Measurements from ENCODE around the gene SRCAP. TPM values are rescaled to one million over a fixed set of nuclear protein-coding genes. Genes with fewer than 3 reads are reported as not detected.

SRCAP gene
- total and polyA plus RNA-seq, 2 experiments from 2014 or later = 15.3 to 33.6 TPM

- Histone ChIP-seq H3K4me2 (no peak overlapping the region), H3K27me3 (no peaks in the 10 kb centered on the region), H3K36me3 (replicated peaks; ENCODE audit: insufficient read depth, low read depth) (peaks cover 4% of the 10 kb centered on the region), H3K9me3 (ENCODE audit: low read depth) (no peaks in the 10 kb centered on the region), H3K27ac (no peak overlapping the region), H3K4me1 (ENCODE audit: insufficient read depth) (no peaks in the 10 kb centered on the region), H3K4me3 (no peak overlapping the region), H4K20me1 (ENCODE audit: insufficient read depth, poor library complexity, severe bottlenecking) (peaks cover 9% of the 10 kb centered on the region), H2AFZ (no peak overlapping the region), H3K9me2 (replicated peaks; ENCODE audit: insufficient read depth) (no peaks in the 10 kb centered on the region), H3K79me2 (peaks cover 36% of the 10 kb centered on the region)
- WGBS (ENCODE audit: low lambda C conversion rate, missing lambda C conversion rate) = 99% methylated on average over 12 of the region's 12 CpGs
- no peak for DNase-seq (ENCODE audit: low spot score)
- TF ChIP-seq CTCF (IDR thresholded peaks at IDR 0.05; ENCODE audit: poor library complexity) (no peak), EZH2 (IDR thresholded peaks at IDR 0.05; ENCODE audit: borderline replicate concordance) (no peak), EZH2phosphoT487 (IDR thresholded peaks at IDR 0.05; ENCODE audit: low read depth, severe bottlenecking, unreplicated experiment) (no peak)
These were observed 24.9 kb downstream of the SRCAP start for GRCh38 chr16:30723725-30724355.

GRCh38 chr16:30724641-30725417, 25.9 kb downstream of the SRCAP start:
- TF ChIP-seq CTCF (IDR thresholded peaks at IDR 0.05; ENCODE audit: poor library complexity) (no peak), EZH2phosphoT487 (IDR thresholded peaks at IDR 0.05; ENCODE audit: low read depth, severe bottlenecking, unreplicated experiment) (no peak)
- peaks cover 30% of the 10 kb centered on the region for H3K79me2 ChIP-seq
- H3K9me2 ChIP-seq (replicated peaks; ENCODE audit: insufficient read depth) = no peaks in the 10 kb centered on the region
- H3K9me3 ChIP-seq (ENCODE audit: low read depth) = no peaks in the 10 kb centered on the region
- H3K4me2 ChIP-seq = no peak overlapping the region
- peaks cover 8% of the 10 kb centered on the region for H4K20me1 ChIP-seq (ENCODE audit: insufficient read depth, poor library complexity, severe bottlenecking)
- H3K27me3 ChIP-seq = no peaks in the 10 kb centered on the region
- H3K4me1 ChIP-seq (ENCODE audit: insufficient read depth) = no peaks in the 10 kb centered on the region
- H3K36me3 ChIP-seq (replicated peaks; ENCODE audit: insufficient read depth, low read depth) = peaks cover 8% of the 10 kb centered on the region
- no peak overlapping the region for H3K4me3 ChIP-seq
- H2AFZ ChIP-seq = no peak overlapping the region
- WGBS (ENCODE audit: low lambda C conversion rate, missing lambda C conversion rate) = 90% methylated on average over 22 of the region's 23 CpGs
- H3K27ac ChIP-seq = no peak overlapping the region
- DNase-seq (ENCODE audit: low spot score) = no peak

- Histone ChIP-seq H3K36me3 (replicated peaks; ENCODE audit: insufficient read depth, low read depth) (peaks cover 5% of the 10 kb centered on the region), H3K79me2 (peaks cover 25% of the 10 kb centered on the region), H3K9me2 (replicated peaks; ENCODE audit: insufficient read depth) (no peaks in the 10 kb centered on the region), H4K20me1 (ENCODE audit: insufficient read depth, poor library complexity, severe bottlenecking) (peaks cover 6% of the 10 kb centered on the region), H3K9me3 (ENCODE audit: low read depth) (no peaks in the 10 kb centered on the region), H3K27ac (no peak overlapping the region), H3K4me1 (ENCODE audit: insufficient read depth) (no peaks in the 10 kb centered on the region), H3K4me2 (no peak overlapping the region), H3K27me3 (no peaks in the 10 kb centered on the region), H3K4me3 (no peak overlapping the region), H2AFZ (no peak overlapping the region)
- TF ChIP-seq EZH2 (IDR thresholded peaks at IDR 0.05; ENCODE audit: borderline replicate concordance) = no peak
- no peak for TF ChIP-seq CTCF (IDR thresholded peaks at IDR 0.05; ENCODE audit: poor library complexity)
- no peak for TF ChIP-seq EZH2phosphoT487 (IDR thresholded peaks at IDR 0.05; ENCODE audit: low read depth, severe bottlenecking, unreplicated experiment)
- DNase-seq (ENCODE audit: low spot score) = no peak
- 96% methylated on average over 3 of the region's 3 CpGs for WGBS (ENCODE audit: low lambda C conversion rate, missing lambda C conversion rate)
These were observed 26.4 kb downstream of the SRCAP start for GRCh38 chr16:30725418-30725792.

Data from hepatocyte (in vitro differentiated cells).